HG03103 (cell line): ENCODE measurements around the gene GOLGA6A.
"Not testable (repeated sequence)": the region's sequence is repeated elsewhere in the genome, so short reads cannot be mapped to it uniquely, and the experiment has no call there.

Experiments used
- ATAC-seq: cut with Tn5 transposase; IDR thresholded peaks from one replicate; pipeline ENCODE4 v1.9.1; 2021; ENCODE audit warnings: low read depth; ENCODE audit not compliant: unreplicated experiment

Gene GOLGA6A

DNA sequence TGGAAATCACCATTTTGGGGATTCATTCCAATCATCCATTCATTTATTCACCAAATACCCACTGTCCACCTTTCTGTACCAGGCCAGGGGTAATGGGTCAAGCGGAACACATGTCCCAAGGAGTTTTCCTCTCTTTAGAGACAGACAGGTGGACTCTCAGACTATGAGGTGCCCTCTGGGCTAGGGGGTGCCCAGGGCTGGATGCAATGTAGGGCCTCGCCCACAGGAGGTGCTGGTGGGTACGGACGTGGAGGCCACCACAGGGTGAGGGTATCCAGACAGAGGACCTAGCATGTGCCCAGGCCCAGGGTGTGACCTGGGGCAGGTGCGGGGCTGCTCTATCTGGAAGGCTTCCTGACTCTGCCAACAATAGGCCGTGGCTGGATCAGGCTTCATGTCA, 26.3 kb upstream of the GOLGA6A start:
- ATAC-seq: not testable (repeated sequence)

DNA sequence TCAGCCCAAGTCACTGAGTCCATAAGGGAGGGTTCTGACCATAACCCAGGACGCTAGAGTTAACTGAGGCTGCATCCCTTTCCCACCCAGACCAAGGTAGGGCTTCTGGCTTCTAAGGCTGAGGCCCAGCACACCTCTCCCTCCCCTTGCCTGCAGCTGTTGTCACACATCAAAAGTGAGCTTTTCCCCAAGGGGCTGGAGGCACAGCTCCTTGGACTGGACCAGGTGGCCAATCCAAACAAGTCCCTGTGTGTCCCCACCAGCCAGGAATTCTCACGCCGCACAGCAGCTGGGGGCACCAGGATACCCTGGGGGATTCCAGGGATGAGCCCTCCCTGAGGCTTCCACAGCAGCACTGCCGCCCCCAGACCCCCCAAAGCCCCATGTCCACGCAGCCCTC, 25.8 kb upstream of the GOLGA6A start:
- no peak for ATAC-seq

DNA sequence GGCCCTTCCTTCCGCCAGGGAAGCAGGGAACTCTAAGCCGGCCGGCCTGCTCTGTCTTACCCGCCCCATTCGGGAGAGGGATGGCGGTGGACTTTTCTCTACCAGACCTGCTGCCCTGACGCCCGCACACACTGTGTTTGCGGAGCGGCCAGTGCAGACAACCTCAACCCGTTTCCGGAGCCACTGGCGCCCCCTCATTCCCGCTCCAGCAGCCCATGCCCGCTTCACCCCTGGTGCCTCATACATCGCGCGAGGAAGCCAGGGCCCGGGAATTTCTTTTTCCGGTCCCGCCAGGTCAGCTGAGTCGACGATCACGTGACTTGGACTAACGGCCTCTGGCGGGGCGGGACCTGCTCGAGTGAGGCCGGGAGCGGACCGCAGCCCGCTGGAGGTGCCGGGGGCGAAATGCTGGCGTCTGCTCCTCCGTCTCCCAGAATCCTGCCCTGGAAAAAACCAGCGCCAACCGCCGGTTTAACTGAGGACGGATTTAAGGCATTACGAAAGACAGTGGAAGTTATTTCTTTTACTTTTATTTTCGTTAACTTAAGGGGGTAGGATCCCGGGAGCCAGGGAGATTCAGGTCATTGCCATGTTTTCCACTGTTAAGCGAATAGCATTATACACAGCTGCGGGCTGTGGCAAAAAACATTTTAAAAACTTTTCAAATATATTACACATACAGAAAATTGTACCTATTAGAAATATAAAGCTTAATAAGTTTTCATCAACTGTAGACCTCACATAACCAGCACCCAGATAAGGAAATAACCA, 17.8 kb upstream of the GOLGA6A start:
- ATAC-seq: not testable (repeated sequence)

GRCh38 chr15:74096753-74097474, 14.6 kb upstream of the GOLGA6A start:
- ATAC-seq: not testable (repeated sequence)

- not testable (repeated sequence) for ATAC-seq
Measured at GRCh38 chr15:74095610-74096009, 13.3 kb upstream of the GOLGA6A start.

GRCh38 chr15:74094567-74094966, 12.2 kb upstream of the GOLGA6A start:
- ATAC-seq: not testable (repeated sequence)

- ATAC-seq: not testable (repeated sequence)
Measured at GRCh38 chr15:74075781-74076180, 6.6 kb downstream of the GOLGA6A start.

DNA sequence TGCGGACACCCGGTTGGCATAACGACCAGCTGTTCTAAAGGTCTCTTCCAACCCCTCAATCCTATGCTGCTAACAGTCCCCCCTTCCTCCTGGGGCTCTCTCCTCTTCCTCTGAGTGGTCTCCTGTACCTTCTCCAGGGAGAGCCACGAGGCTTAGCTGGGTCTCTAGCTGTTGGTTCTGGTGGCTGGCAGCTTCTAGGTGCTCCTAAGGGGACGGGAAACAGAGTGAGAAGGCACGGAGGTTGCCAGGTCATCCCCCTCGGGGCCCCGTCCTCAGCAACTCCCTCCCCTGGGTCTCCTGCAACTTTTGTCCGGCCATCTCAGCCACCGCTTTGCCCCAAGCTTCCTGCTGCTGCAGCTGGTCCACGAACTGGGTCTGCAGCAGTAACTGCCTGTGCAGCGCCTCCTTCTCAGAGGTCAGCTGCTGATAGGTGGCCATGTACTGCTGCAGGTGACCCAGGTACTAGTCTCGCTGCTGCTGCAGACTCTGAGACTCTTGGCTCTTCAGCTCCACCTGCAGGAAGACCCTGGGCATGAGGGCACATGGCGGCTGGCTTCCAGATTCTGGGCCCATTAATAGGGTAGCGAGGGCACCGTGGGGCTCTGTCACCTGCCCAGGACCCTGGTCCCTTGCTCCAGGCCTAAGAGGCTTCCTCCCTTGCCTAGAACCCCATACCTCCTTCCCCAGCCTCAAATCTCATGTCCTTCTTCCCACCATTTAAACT, 9.6 kb downstream of the GOLGA6A start:
- not testable (repeated sequence) for ATAC-seq

GRCh38 chr15:74072132-74072531, 10.2 kb downstream of the GOLGA6A start:
- ATAC-seq: not testable (repeated sequence)

DNA sequence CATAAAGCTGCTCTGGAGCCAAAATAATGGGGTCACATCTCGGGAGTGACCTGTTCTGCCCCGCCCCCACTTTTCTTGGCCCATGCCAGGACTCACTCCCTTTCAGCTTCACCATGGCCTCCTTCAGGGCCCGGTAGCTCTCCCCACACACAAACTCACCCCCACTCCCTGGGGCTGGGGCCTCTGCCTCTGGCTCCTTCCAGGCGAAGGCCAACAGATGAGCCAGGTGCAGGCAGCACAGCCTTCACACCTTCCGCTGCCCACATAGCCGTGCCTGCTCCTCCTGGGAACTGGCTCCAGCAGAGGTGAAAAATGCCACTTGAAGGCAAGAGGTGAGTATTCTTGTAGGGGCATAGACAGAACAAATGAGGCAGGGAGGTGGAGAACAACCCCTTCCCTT, 10.7 kb downstream of the GOLGA6A start:
- ATAC-seq: not testable (repeated sequence)

GRCh38 chr15:74065684-74066411, 16.5 kb downstream of the GOLGA6A start:
- not testable (repeated sequence) for ATAC-seq

DNA sequence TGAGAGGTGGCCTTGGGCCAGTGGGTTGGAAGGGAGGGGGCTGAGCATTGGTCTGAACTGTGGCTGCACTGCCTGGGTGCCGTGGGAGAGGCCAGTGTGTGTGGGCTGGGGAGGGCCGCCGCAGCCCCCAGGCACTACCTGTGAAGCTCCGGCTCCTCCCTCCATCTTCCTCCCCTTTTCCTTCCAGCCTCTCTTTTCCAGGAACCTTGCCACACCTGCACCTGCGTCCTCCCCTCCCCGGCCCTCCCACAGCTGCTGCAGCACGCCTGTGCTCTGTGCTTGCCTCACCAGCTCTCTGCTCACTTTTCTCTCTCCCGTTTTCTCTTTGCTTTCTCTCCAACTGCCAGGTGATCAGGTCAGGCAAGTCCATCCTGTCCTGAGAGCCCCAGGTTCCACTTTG, 17.5 kb downstream of the GOLGA6A start:
- ATAC-seq: not testable (repeated sequence)

- ATAC-seq: not testable (repeated sequence)
Measured at GRCh38 chr15:74064183-74064582, 18.2 kb downstream of the GOLGA6A start.

DNA sequence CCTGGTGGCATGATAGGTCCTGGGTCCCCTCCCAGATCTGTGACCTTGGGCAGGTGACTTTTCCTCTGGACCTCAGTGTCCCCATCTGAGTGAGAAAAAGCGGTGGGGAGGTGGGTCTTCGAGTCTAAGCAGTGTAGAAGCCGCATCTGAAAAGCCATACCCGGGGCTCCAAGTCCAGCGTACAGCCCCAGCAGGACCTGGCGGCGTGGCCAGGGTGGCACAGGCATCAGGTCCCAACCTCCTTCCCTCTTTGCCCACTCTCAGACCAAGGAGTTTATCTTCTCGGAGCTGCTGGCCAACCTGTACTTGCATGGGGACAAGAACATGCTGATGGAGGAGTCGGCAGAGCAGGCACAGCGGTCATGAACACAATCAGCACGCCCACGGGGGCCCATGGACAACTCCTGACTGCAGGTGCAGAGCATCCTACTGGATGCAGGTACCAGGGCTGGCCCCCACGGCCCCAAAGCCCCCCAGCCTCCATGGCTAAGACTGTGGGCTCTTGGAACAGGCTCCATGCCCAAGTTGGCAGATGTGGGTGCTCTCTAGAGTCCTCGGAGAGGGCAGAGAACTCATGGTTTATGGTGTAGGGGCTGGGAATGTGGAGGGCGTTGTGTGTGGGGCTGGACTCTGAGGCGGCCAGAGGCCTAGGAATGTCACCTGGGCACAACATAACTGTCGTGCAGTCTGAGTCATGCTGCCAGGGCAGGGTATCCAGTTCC, 18.8 kb downstream of the GOLGA6A start:
- not testable (repeated sequence) for ATAC-seq

- ATAC-seq: no peak
Measured at GRCh38 chr15:74062671-74063070, 19.7 kb downstream of the GOLGA6A start.

DNA sequence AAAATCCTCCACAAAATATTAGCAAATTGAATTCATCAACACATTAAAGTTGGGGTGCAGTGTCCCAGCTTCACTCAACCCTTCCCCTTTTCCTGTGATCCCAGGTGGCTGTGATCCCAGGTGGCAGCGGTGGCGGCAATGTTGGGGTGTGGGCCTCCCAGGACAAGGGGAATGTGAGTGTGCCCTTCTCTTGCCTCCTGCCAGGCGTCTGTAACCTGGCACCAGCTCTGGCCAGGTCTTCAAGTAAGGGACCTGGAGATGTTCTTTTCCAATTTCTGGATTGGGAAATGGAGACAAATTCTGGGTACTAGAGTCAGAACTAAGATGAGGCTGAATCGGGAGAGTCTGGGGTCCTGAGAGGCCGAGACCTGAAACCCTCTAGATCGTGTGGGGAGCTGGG, 20.1 kb downstream of the GOLGA6A start:
- no peak for ATAC-seq

GRCh38 chr15:74060251-74060650, 22.1 kb downstream of the GOLGA6A start:
- ATAC-seq: no peak

DNA sequence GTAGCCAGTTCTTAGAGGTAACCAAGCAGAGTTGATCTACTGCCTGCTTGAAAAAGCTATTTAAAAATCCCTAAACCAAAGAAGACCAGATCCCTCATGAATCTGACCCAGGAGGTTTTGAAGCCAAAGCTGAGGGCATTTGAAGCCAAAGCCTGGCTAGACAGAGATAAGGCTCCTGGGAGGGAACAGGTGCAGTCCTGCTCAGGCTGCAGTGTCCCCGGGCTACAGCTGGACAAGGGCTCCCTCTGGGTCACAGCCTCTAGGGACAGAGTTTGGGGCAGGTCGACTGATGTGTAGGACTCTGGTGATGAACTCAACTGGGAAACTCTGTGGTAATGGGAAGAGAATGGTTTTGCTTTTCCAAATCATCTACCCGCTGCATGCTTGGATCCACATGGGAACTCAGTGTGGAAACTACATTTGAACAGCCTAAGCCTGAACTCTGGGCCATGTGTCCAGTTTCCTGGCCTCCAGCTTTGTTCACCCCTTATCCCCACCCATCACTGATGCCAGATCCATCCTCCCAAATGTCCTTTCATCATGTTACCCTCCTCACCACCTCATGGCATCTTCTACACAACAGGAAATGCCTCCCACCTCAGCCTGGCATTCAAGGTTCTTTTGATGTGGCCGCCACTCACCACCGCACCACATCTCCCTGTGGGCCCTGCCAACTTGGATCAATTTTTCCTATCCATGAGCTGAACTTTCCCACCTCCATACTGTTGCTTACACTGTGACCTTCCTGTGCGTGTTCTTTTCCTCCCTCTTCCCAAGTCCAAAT, 23.1 kb downstream of the GOLGA6A start:
- ATAC-seq: not testable (repeated sequence)

DNA sequence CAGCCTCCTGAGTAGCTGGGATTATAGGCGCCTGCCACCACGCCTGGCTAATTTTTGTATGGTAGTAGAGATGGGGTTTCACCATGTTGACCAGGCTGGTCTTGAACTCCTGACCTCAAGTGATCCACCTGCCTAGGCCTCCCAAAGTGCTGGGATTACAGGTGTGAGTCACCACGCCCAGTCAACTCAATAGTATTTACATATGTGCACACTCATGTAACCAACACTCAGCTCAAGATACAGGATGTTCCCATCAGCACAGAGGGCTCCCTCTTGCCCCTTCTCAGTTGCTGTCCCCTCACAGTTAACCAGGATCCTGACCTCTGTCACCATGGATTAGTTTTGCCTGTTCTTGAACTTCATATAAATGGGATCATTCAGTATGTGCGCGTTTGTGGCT, 26.0 kb downstream of the GOLGA6A start:
- not testable (repeated sequence) for ATAC-seq
